Measurements from ENCODE around the gene IRF2.

The IRF2 gene

DNA sequence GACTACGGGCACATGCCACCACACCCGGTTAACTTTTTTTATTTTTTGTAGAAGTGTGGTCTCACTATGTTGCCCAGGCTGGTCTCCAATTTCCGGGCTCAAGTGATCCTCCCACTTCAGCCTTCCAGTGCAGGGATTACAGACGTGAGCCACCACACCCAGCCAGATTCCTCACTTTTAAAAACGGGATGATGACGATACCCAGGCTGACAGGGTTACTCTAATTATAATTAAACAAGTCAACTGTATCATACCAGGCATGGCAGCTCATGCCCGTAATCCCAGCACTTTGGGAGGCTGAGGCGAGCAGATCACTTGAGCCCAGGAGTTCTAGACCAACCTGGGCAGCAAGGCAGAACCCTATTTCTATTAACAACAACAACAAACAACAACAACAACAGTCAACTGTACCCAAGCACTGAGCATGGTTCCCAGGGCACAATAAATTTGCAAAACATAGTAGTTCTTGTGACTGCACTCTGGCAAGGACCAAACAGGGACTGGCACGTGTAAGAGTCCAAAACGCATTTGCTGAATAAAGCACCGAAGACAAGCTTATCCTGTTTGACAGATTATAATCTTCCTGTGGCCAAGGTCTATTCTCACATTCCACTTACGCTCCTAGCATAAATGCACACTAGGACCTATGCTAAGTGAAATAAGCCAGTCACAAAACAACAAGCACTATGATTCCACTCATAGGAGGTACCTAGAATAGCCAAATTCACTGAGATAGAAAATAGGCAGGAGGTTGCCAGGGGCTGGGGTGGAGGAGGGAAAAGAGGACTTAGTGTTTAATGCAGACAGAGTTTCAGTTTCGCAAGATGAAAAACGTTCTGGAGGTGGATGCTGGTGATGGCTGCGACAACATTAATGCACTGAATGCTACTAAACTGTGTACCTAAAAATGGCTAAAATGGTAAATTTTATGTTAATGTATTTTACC, 77.5 kb downstream of the IRF2 start:
- peaks cover 33% of the 10 kb centered on the region for H3K36me3 ChIP-seq (ENCODE audit: control insufficient read depth, insufficient read depth, low read length)
- no peak for TF ChIP-seq CTCF (IDR thresholded peaks at IDR 0.05; ENCODE audit: insufficient read depth, low read length, poor library complexity, severe bottlenecking)
- DNase-seq (ENCODE audit: extremely low read depth, insufficient read length): no peak
- peak overlapping the region; percentile 25; the same call in 1 of the 2 replicates for H3K4me3 ChIP-seq (replicated peaks; ENCODE audit: low read depth, low read length)
- H3K27me3 ChIP-seq (replicated peaks; ENCODE audit: control insufficient read depth, insufficient read depth, low read length): no peaks in the 10 kb centered on the region

DNA sequence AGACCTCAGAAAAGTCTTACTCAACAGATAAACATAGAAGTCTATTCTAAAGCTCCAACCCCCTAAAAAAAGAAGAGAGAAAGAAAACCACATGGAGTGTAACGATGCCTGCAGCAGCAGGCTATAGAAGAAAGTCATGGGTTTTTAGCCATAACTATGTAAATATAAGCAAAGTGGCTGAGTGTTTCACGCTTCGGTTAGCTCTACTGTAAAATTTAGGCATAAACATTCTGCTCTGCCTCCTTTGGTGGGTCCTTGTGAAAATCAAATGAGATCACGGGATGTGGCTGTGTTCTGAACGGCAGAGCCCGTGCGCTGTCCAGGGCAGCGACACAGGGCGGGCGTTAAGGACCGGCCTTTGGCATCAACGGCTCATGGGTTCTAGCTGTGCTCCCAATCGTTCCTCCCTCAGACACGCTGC, 78.4 kb downstream of the IRF2 start:
- Histone ChIP-seq H3K4me3 (replicated peaks; ENCODE audit: low read depth, low read length) (no peak overlapping the region), H3K36me3 (ENCODE audit: control insufficient read depth, insufficient read depth, low read length) (peaks cover 31% of the 10 kb centered on the region), H3K27me3 (replicated peaks; ENCODE audit: control insufficient read depth, insufficient read depth, low read length) (no peaks in the 10 kb centered on the region)
- TF ChIP-seq CTCF (IDR thresholded peaks at IDR 0.05; ENCODE audit: insufficient read depth, low read length, poor library complexity, severe bottlenecking): peak; percentile 9
- DNase-seq (ENCODE audit: extremely low read depth, insufficient read length): peak; percentile 64

GRCh38 chr4:184395451-184395917, 78.9 kb downstream of the IRF2 start:
- Histone ChIP-seq H3K4me3 (replicated peaks; ENCODE audit: low read depth, low read length) (peak overlapping the region; percentile 9; the same call in 1 of the 2 replicates), H3K27me3 (replicated peaks; ENCODE audit: control insufficient read depth, insufficient read depth, low read length) (no peaks in the 10 kb centered on the region), H3K36me3 (ENCODE audit: control insufficient read depth, insufficient read depth, low read length) (peaks cover 31% of the 10 kb centered on the region)
- no peak for TF ChIP-seq CTCF (IDR thresholded peaks at IDR 0.05; ENCODE audit: insufficient read depth, low read length, poor library complexity, severe bottlenecking)
- DNase-seq (ENCODE audit: extremely low read depth, insufficient read length): no peak

DNA sequence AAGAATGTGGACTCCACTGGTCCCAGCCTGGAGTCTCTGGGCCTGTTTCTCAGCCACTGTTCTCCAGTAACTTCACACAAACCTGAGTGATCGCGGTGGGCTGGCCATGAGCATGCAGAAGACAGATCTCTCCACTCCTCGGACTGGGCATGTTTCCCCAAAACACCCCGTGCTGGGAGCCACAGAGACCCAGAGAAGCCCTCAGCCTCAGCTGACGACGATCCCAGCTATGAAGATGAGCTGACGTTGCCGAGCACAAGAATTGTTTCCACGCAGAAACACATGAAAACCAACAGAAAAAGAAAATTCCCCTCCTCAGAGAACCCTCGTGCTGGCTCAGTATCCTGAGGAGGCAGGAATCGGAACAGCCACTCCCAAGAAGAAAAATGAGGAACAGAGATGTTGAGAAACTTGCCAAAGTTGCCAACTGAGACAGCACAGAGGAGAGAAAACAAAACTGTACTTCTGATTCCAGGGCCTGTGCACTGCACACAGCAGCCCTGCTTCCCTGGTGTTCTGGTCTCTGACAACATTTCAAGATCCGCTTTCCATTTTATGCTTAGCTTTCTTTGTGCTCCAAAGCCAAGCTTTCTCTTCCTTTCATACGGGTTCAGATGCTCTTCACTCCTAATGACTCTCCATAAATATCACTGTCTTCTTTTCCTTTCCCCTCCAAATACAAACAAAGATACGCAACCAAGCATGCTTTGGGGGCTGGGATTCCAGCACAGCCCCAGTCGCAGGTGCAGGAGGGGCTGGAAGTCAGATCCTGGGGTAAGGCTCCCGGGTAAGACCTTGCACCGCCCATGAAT, 81.4 kb downstream of the IRF2 start:
- DNase-seq (ENCODE audit: extremely low read depth, insufficient read length): no peak

GRCh38 chr4:184392316-184392715, 82.0 kb downstream of the IRF2 start:
- DNase-seq (ENCODE audit: extremely low read depth, insufficient read length): no peak
- H3K27me3 ChIP-seq (replicated peaks; ENCODE audit: control insufficient read depth, insufficient read depth, low read length): no peaks in the 10 kb centered on the region
- no peak for TF ChIP-seq CTCF (IDR thresholded peaks at IDR 0.05; ENCODE audit: insufficient read depth, low read length, poor library complexity, severe bottlenecking)
- H3K4me3 ChIP-seq (replicated peaks; ENCODE audit: low read depth, low read length): no peak overlapping the region
- peaks cover 29% of the 10 kb centered on the region for H3K36me3 ChIP-seq (ENCODE audit: control insufficient read depth, insufficient read depth, low read length)

More for the DNA sequence above, 81.4 kb downstream of the IRF2 start:
- Histone ChIP-seq H3K36me3 (ENCODE audit: control insufficient read depth, insufficient read depth, low read length) (peaks cover 31% of the 10 kb centered on the region), H3K27me3 (replicated peaks; ENCODE audit: control insufficient read depth, insufficient read depth, low read length) (no peaks in the 10 kb centered on the region), H3K4me3 (replicated peaks; ENCODE audit: low read depth, low read length) (no peak overlapping the region)
- no peak for TF ChIP-seq CTCF (IDR thresholded peaks at IDR 0.05; ENCODE audit: insufficient read depth, low read length, poor library complexity, severe bottlenecking)

Data from GM06990 (cell line).